HCT116 (cell line): ENCODE results near the gene KIF3C. TPM values are rescaled to one million over a fixed set of nuclear protein-coding genes. Genes with fewer than 3 reads are reported as not detected.
A peak's percentile ranks its signal among the peaks of the same experiment; 100 is the strongest.

Source experiments
- ATAC-seq: fragments of 200-7000 bp; cut with Tn5 transposase; 2 replicates; pipeline ENCODE4 v1.9.1; 2020; ENCODE audit warnings: mild to moderate bottlenecking, moderate library complexity
- BruUV-seq: library from RNA; stranded (reverse); fragments of 400-500 nt; replicated peaks from 2 replicates; lab custom pipeline; 2021; lab: Mats Ljungman, UMichigan
- CTCF ChIA-PET: fragments of 300-600 bp; sonication (Branson Sonifier 250); formaldehyde crosslinking; loops from one replicate; lab custom pipeline; 2021; ENCODE audit warnings: antibody characterized with exemption; lab: Charles Lee
- POLR2A ChIA-PET: fragments of 300-600, 350-600 bp; sonication (Branson Sonifier 250); formaldehyde crosslinking; loops from one replicate; lab custom pipeline; 2021; ENCODE audit warnings: antibody characterized with exemption; lab: Charles Lee
- RAD21 ChIA-PET, 2 experiments: fragments of 300-600 bp; sonication (Branson Sonifier 250); formaldehyde crosslinking; loops; one replicate each; lab custom pipeline; 2023; ENCODE audit warnings: low total read pairs in 2 of 2; ENCODE audit not compliant: uncharacterized antibody in 2 of 2, unreplicated experiment in 2 of 2, low non-redundant PET in 1 of 2; lab: Charles Lee
- DNase-seq: peaks from one replicate; pipeline ENCODE4 v3.0.0-alpha.2; 2010; ENCODE audit warnings: low read depth, low spot score
- H2AFZ ChIP-seq: fragments of 200-600 bp; shearing (Covaris generic), sonication (generic); 2 replicates; pipeline ENCODE4 v1.6.1; 2017; ENCODE audit warnings: low read depth, mixed run types, mixed read lengths, antibody characterized with exemption, low read length; ENCODE audit not compliant: poor library complexity, severe bottlenecking
- H3K27ac ChIP-seq: 2 replicates; pipeline ENCODE4 v1.5.1; 2012; ENCODE audit warnings: low read depth, low read length
- H3K27me3 ChIP-seq: fragments of 200-600 bp; sonication (generic); 2 replicates; pipeline ENCODE4 v1.6.1; 2016; ENCODE audit warnings: mixed run types, low read length, mixed read lengths; ENCODE audit not compliant: insufficient read depth
- H3K36me3 ChIP-seq, 2 experiments: fragments of 200-500 bp in 1 of 2; fragments of 200-600 bp in 1 of 2; sonication (Bioruptor generic) in 1 of 2; sonication (generic) in 1 of 2; 2 replicates each; pipeline versions ENCODE4 v1.5.1 to v1.6.1; 2014 to 2016; ENCODE audit warnings: low read length in 2 of 2, inconsistent platforms in 1 of 2, mixed read lengths in 1 of 2, mixed run types in 1 of 2; ENCODE audit not compliant: insufficient read depth in 2 of 2, control insufficient read depth in 1 of 2
- H3K4me1 ChIP-seq, 2 experiments: fragments of 200-600 bp in 1 of 2; sonication (generic) in 1 of 2; 2 replicates each; pipeline versions ENCODE4 v1.5.1 to v1.6.1; 2012 to 2017; ENCODE audit warnings: low read length in 2 of 2, inconsistent platforms in 1 of 2, mild to moderate bottlenecking in 1 of 2, mixed read lengths in 1 of 2, mixed run types in 1 of 2, moderate library complexity in 1 of 2; ENCODE audit not compliant: insufficient read depth in 2 of 2, control insufficient read depth in 1 of 2
- H3K4me2 ChIP-seq: fragments of 200-600 bp; sonication (generic); 2 replicates; pipeline ENCODE4 v1.6.1; 2017; ENCODE audit warnings: mixed run types, low read length, mixed read lengths
- H3K4me3 ChIP-seq, 2 experiments: fragments of 200-600 bp in 1 of 2; sonication (generic) in 1 of 2; replicated peaks in 1 of 2; 2 replicates each; pipeline ENCODE4 v1.5.1; 2011 to 2016; ENCODE audit warnings: low read length in 2 of 2, control low read depth in 1 of 2, low read depth in 1 of 2, mild to moderate bottlenecking in 1 of 2, mixed read lengths in 1 of 2, mixed run types in 1 of 2
- H3K79me2 ChIP-seq: fragments of 200-600 bp; sonication (generic); 2 replicates; pipeline ENCODE4 v1.6.1; 2017; ENCODE audit warnings: mild to moderate bottlenecking, mixed run types, low read length, moderate library complexity, mixed read lengths; ENCODE audit not compliant: insufficient read depth
- H3K9ac ChIP-seq: fragments of 200-600 bp; sonication (generic); 2 replicates; pipeline ENCODE4 v1.6.1; 2016; ENCODE audit warnings: low read length, mixed read lengths
- H3K9me2 ChIP-seq: fragments of 200-600 bp; sonication (generic), shearing (Covaris generic); 2 replicates; pipeline ENCODE4 v1.6.1; 2017; ENCODE audit warnings: mixed run types, mild to moderate bottlenecking, moderate library complexity; ENCODE audit not compliant: insufficient read depth
- H3K9me3 ChIP-seq, 2 experiments: fragments of 200-500 bp in 1 of 2; fragments of 200-600 bp in 1 of 2; sonication (Bioruptor generic) in 1 of 2; sonication (generic) in 1 of 2; 2 replicates each; pipeline ENCODE4 v1.6.1; 2014 to 2017; ENCODE audit warnings: low read length in 2 of 2, mixed read lengths in 2 of 2, inconsistent platforms in 1 of 2, low read depth in 1 of 2, mild to moderate bottlenecking in 1 of 2, mixed run types in 1 of 2, moderate library complexity in 1 of 2; ENCODE audit not compliant: control insufficient read depth in 1 of 2, insufficient read depth in 1 of 2
- H4K20me1 ChIP-seq: fragments of 200-600 bp; sonication (generic), shearing (Covaris generic); 2 replicates; pipeline ENCODE4 v1.6.1; 2017; ENCODE audit warnings: mixed run types, mild to moderate bottlenecking, moderate library complexity; ENCODE audit not compliant: insufficient read depth
- CTCF ChIP-seq, 3 experiments: fragments of 200-600 bp in 1 of 3; sonication (generic) in 1 of 3; IDR thresholded peaks in 2 of 3; conservative IDR thresholded peaks in 1 of 3; 2 replicates each; pipeline ENCODE4 v1.5.1; 2012 to 2017; ENCODE audit warnings: low read depth in 2 of 3, low read length in 2 of 3, antibody characterized with exemption in 1 of 3, borderline replicate concordance in 1 of 3, control low read depth in 1 of 3, mild to moderate bottlenecking in 1 of 3, mixed read lengths in 1 of 3, mixed run types in 1 of 3, moderate library complexity in 1 of 3; ENCODE audit not compliant: insufficient read depth in 1 of 3
- RAD21 ChIP-seq: IDR thresholded peaks from 2 replicates; pipeline ENCODE4 v1.6.1; 2012; ENCODE audit warnings: low read depth, mild to moderate bottlenecking
- REST ChIP-seq: IDR thresholded peaks from 2 replicates; pipeline ENCODE4 v1.6.1; 2012; ENCODE audit warnings: low read depth
- TCF7L2 ChIP-seq: IDR thresholded peaks from 2 replicates; pipeline ENCODE4 v1.7.0; 2011; ENCODE audit warnings: borderline replicate concordance, inconsistent platforms; ENCODE audit not compliant: insufficient read depth, insufficient read length; ENCODE audit errors: extremely low read depth
- YY1 ChIP-seq: IDR thresholded peaks from 2 replicates; pipeline ENCODE4 v1.6.1; 2011; ENCODE audit warnings: low read length, low read depth, moderate library complexity, mild to moderate bottlenecking; ENCODE audit not compliant: insufficient replicate concordance; ENCODE audit errors: extremely low read depth
- intact Hi-C: fragments of 100-400 bp; cut with micrococcal nuclease; formaldehyde crosslinking; loops from 2 replicates; pipeline ENCODE4 v1.10.0; 2022
- total RNA-seq: library from RNA; stranded (reverse); gene quantifications from one replicate; pipeline ENCODE4 v1.2.1, GENCODE V29; 2021; ENCODE audit not compliant: unreplicated experiment

Gene KIF3C
- total RNA-seq, 1 experiment from 2014 or later = 5.4 TPM

- H3K9me3 ChIP-seq = no peaks in the 10 kb centered on the region
- no peaks in the 10 kb centered on the region for H3K27me3 ChIP-seq
- no peaks in the 10 kb centered on the region for H3K36me3 ChIP-seq
- RAD21 ChIA-PET = interaction anchor here in 1 of 2 experiments (0.6 kb wide), 1 partner anchor 8 kb away, joined by 4 read pairs; no protein-coding TSS in a partner anchor
- no peak overlapping the region for H3K4me3 ChIP-seq
- no peak overlapping the region for H3K27ac ChIP-seq
- H2AFZ ChIP-seq = peak overlapping the region; percentile 18
- no peak for DNase-seq
- TF ChIP-seq CTCF (IDR thresholded peaks at IDR 0.05 in 2 of 3, conservative IDR thresholded peaks at IDR 0.05 in 1 of 3; ENCODE audit: borderline replicate concordance in 1 of 3, insufficient read depth in 1 of 3, low read depth in 2 of 3, low read length in 2 of 3) (peak in 2 of 3 experiments; percentile 26 to 29; a peak in 1 of 6 replicates), TCF7L2 (no peak), YY1 (no peak), REST (no peak), RAD21 (peak; percentile 50)
- peaks cover 44 to 53% of the 10 kb centered on the region in 2 experiments for H3K4me1 ChIP-seq
- H3K9ac ChIP-seq = no peak overlapping the region
- BruUV-seq = no TSS peak
- H3K79me2 ChIP-seq = no peaks in the 10 kb centered on the region
- no peaks in the 10 kb centered on the region for H4K20me1 ChIP-seq
- no peaks in the 10 kb centered on the region for H3K9me2 ChIP-seq
- no peak for ATAC-seq
- CTCF ChIA-PET = no interaction called here
- peak overlapping the region; percentile 65 for H3K4me2 ChIP-seq
- POLR2A ChIA-PET = no interaction called here
- intact Hi-C loops = no loop called here
Observed at GRCh38 chr2:26010943-26011342, 28.6 kb upstream of the KIF3C start.
